ENCODE results near the gene COPE. TPM values are rescaled to one million over a fixed set of nuclear protein-coding genes. Genes with fewer than 3 reads are reported as not detected.

COPE gene
- total RNA-seq, 1 experiment from 2014 or later = 310 TPM

DNA sequence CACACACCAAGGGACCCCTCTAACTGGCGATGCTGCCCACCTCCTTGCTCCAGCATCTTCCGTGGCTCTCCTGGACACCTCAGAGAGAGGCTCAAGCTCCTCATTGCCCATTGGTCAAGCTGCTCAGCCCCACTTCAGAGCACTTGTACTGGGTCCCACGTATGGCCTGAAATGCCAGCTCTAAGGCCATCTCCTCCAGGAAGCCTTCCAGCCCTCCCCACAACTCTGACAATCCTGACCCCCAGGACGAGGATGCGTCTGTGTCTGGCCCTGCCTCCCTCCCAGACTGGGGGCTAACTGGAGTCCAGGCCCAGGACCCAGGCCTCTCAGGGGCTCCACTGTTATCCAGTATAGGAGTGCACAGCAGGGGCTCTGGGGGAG, 29.8 kb upstream of the COPE start:
- Mint-ChIP-seq H3K27me3 (ENCODE audit: insufficient read depth, unreplicated experiment) (no peaks in the 10 kb centered on the region), H3K9me3 (ENCODE audit: unreplicated experiment) (no peaks in the 10 kb centered on the region), H3K4me3 (ENCODE audit: unreplicated experiment) (no peak overlapping the region), H3K36me3 (ENCODE audit: insufficient read depth, unreplicated experiment) (peaks cover 6% of the 10 kb centered on the region), H3K27ac (ENCODE audit: low read depth, unreplicated experiment) (no peak overlapping the region), H3K4me1 (ENCODE audit: insufficient read depth, unreplicated experiment) (peaks cover 18% of the 10 kb centered on the region)
- no peak for DNase-seq (ENCODE audit: unreplicated experiment)
- BruUV-seq (replicated peaks) = no TSS peak
- ChIA-PET POLR2A (interaction anchor here (0.7 kb wide), 1 partner anchor 8 kb away, joined by 3 read pairs; the partner anchor contains the start of gene HOMER3), CTCF (interaction anchor here (0.7 kb wide), 2 partner anchors 197 to 768 kb away, joined by 3 read pairs; no protein-coding TSS in a partner anchor)
- intact Hi-C loops (cut with micrococcal nuclease) = no loop called here
- TF ChIP-seq CTCF (IDR thresholded peaks at IDR 0.05; ENCODE audit: unreplicated experiment) = no peak

GRCh38 chr19:18948075-18948975, 29.1 kb upstream of the COPE start:
- no peak for TF ChIP-seq CTCF (IDR thresholded peaks at IDR 0.05; ENCODE audit: unreplicated experiment)

GRCh38 chr19:18946918-18947317, 27.7 kb upstream of the COPE start:
- ChIA-PET CTCF (no interaction called here), POLR2A (no interaction called here)
- Mint-ChIP-seq H3K4me1 (ENCODE audit: insufficient read depth, unreplicated experiment) (peaks cover 6% of the 10 kb centered on the region), H3K27ac (ENCODE audit: low read depth, unreplicated experiment) (no peak overlapping the region), H3K4me3 (ENCODE audit: unreplicated experiment) (no peak overlapping the region), H3K9me3 (ENCODE audit: unreplicated experiment) (no peaks in the 10 kb centered on the region), H3K36me3 (ENCODE audit: insufficient read depth, unreplicated experiment) (peaks cover 11% of the 10 kb centered on the region), H3K27me3 (ENCODE audit: insufficient read depth, unreplicated experiment) (no peaks in the 10 kb centered on the region)
- intact Hi-C loops (cut with micrococcal nuclease) = no loop called here
- DNase-seq (ENCODE audit: unreplicated experiment) = no peak
- no TSS peak for BruUV-seq (replicated peaks)
- TF ChIP-seq CTCF (IDR thresholded peaks at IDR 0.05; ENCODE audit: unreplicated experiment) = no peak

More at GRCh38 chr19:18948075-18948975, 29.1 kb upstream of the COPE start:
- ChIA-PET POLR2A (interaction anchor here (0.5 kb wide), 1 partner anchor 12 kb away, joined by 3 read pairs; no protein-coding TSS in a partner anchor), CTCF (interaction anchor here (0.7 kb wide), 2 partner anchors 197 to 767 kb away, joined by 3 read pairs; no protein-coding TSS in a partner anchor)
- no peak for DNase-seq (ENCODE audit: unreplicated experiment)
- peaks cover 6% of the 10 kb centered on the region for H3K36me3 Mint-ChIP-seq (ENCODE audit: insufficient read depth, unreplicated experiment)
- intact Hi-C loops (cut with micrococcal nuclease) = no loop called here
- H3K27me3 Mint-ChIP-seq (ENCODE audit: insufficient read depth, unreplicated experiment) = no peaks in the 10 kb centered on the region
- BruUV-seq (replicated peaks) = no TSS peak
- H3K4me3 Mint-ChIP-seq (ENCODE audit: unreplicated experiment) = no peak overlapping the region
- no peaks in the 10 kb centered on the region for H3K9me3 Mint-ChIP-seq (ENCODE audit: unreplicated experiment)
- H3K27ac Mint-ChIP-seq (ENCODE audit: low read depth, unreplicated experiment) = no peak overlapping the region
- peaks cover 17% of the 10 kb centered on the region for H3K4me1 Mint-ChIP-seq (ENCODE audit: insufficient read depth, unreplicated experiment)

GRCh38 chr19:18946335-18946734, 27.1 kb upstream of the COPE start:
- Mint-ChIP-seq H3K4me1 (ENCODE audit: insufficient read depth, unreplicated experiment) (no peaks in the 10 kb centered on the region), H3K4me3 (ENCODE audit: unreplicated experiment) (no peak overlapping the region), H3K27ac (ENCODE audit: low read depth, unreplicated experiment) (no peak overlapping the region), H3K36me3 (ENCODE audit: insufficient read depth, unreplicated experiment) (peaks cover 6% of the 10 kb centered on the region), H3K9me3 (ENCODE audit: unreplicated experiment) (no peaks in the 10 kb centered on the region), H3K27me3 (ENCODE audit: insufficient read depth, unreplicated experiment) (no peaks in the 10 kb centered on the region)
- BruUV-seq (replicated peaks) = no TSS peak
- ChIA-PET CTCF (no interaction called here), POLR2A (no interaction called here)
- DNase-seq (ENCODE audit: unreplicated experiment) = no peak
- intact Hi-C loops (cut with micrococcal nuclease) = no loop called here
- no peak for TF ChIP-seq CTCF (IDR thresholded peaks at IDR 0.05; ENCODE audit: unreplicated experiment)

All from MCF 10A (cell line).